HPDE6-E6E7 (cell line): ENCODE measurements around the gene MOB1B.
"Not testable (repeated sequence)": the region's sequence is repeated elsewhere in the genome, so short reads cannot be mapped to it uniquely, and the experiment has no call there.

Experiments
- DNase-seq: peaks from one replicate; pipeline ENCODE4 v3.0.0; 2011; ENCODE audit warnings: missing footprints; ENCODE audit errors: extremely low spot score

The MOB1B gene

GRCh38 chr4:71008196-71008595 lies 106.0 kb downstream of the MOB1B start:
- DNase-seq, result no peak

- DNase-seq, result no peak
Measured at GRCh38 chr4:71009086-71009485, 106.9 kb downstream of the MOB1B start.

DNA sequence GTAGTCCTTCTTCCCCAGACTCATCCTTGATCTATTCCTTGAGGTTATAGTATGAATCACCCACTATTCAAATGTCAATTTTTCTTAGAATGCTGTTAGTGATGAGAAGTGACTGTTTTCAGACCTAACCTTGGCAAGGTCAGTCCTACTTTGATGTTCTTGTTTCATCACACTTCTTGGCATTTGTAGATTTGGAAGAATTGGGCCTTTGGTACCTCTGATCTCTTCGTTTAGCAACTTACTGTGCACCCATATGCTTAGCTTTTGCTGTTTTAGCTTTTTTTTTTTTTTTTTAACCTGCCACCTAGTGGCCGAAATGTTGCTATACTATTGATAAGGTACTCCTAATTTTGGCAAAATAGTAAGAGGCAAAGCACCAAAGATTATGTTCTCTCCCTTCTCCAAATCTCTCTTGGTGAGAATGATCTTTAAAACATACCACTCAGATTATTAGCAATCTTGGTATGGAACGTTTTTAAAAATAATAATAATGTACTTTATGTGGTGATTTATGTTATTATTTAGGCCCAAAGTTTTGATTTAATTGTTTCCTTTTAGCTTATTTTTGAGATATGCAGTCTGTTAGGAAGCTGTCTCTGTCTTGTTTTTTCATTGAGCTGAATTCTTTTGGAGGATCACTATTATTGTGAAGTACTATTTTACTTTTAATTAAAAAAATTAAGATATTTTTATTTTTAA lies 107.9 kb downstream of the MOB1B start:
- peak; percentile 25 for DNase-seq

DNA sequence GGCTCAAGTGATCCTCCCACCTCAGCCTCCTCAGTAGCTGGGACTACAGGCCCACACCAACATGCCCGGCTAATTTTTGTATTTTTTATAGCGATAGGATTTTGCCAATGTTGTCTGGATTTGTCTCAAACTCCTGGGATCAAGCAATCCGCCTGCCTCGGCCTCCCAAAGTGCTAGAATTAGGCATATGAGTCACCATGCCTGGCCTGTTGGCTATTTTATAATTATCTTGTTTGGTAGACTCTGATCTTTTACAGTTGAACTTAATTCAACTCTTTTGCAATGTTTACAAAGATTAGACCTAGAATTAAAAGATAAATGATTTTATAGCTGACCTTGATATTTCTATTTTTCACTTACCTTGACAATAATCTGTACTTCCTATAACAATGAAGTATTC lies 109.3 kb downstream of the MOB1B start:
- no peak for DNase-seq

DNA sequence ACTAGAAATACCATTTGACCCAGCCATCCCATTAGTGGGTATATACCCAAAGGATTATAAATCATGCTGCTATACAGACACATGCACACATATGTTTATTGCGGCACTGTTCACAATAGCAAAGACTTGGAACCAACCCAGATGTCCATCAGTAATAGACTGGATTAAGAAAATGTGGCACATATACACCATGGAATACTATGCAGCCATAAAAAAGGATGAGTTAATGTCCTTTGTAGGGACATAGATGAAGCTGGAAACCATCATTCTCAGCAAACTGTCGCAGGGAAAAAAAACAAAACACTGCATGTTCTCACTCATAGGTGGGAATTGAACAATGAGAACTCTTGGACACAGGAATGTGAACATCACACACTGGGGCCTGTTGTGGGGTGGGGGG lies 115.2 kb downstream of the MOB1B start:
- not testable (repeated sequence) for DNase-seq

DNA sequence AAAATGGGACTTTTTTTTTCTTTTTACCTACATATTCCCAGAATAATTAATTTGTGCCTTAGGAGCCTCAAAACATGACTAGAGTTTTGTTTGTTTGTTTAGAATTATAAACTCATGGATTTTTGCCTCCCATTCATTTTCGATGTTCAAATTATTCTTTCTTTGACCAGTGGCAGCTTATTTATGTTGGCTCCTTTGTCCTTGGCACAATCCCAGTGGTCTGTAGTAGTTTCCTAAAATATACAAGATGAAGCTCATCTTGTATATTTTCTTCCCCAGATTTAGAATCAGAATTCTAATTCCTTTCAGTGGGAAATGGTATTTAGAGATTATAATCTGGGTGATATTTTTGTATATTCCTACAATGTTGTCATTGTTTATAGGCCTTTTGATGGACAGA lies 118.4 kb downstream of the MOB1B start:
- DNase-seq, result no peak

DNA sequence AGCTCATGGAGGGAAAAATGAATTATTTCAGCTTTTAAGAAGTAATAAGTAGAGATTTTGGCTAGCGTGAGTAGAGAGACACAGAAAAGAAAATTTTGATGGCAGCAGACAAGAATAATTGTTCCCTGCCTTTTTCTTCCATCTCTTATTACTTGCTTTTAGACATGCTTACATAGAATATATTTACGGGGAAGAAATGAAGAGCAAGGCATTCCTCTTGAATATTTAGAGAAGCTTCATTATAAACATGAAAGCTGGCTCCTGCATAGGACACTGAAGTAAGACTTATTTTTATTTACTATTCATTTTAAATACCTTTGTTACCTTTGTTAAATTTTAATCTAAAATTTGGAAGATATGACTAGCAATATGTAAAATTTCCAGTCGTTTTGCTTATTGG lies 123.5 kb downstream of the MOB1B start:
- no peak for DNase-seq

DNA sequence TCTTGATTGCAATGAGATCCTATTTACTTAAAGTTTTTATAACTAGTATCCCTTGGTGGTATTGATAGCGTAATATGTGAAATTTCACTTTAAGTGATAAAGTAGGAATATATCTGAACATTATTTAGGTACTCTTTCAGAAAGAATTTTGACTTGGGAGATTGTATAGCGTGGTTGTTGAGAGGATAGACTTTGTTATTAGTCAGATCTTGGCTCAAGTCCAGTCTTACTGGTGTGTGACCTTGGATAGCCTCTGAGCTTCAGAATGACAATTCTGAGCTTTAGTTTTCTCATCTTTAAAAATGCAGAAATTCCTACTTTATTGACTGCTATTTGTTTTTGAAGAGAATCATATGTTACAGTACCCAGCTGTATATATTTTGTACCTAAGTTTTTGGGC lies 123.9 kb downstream of the MOB1B start:
- peak; percentile 9 for DNase-seq

- no peak for DNase-seq
Measured at GRCh38 chr4:71027611-71028010, 125.4 kb downstream of the MOB1B start.

DNA sequence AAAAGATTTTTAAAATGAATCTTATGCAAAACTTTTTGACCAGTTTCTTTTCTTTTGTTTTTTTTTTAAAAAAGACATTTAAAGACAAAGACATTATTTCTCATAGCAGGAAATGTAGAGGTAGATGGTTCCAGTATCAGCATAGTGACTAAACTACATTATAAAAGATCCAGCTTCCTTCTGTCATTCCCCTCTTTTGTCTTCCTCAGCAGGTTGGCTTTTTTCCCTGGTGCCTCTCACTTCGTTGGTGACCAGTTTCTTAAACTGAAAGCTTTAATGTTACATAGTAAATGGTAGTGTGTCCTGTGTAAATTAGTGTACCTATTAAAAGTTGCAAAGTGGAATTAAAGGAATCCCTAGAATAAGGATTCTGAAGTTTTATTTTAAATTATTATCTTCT lies 127.3 kb downstream of the MOB1B start:
- DNase-seq, result no peak

GRCh38 chr4:71032106-71032505 lies 129.9 kb downstream of the MOB1B start:
- DNase-seq, result not testable (repeated sequence)
